ENCODE results near the gene BAIAP2L2. TPM values are rescaled to one million over a fixed set of nuclear protein-coding genes. Genes with fewer than 3 reads are reported as not detected.

Gene BAIAP2L2
- total RNA-seq, 2 donors from 2014 or later: 0.66 to 4.4 TPM

GRCh38 chr22:38136607-38137006, 26.1 kb upstream of the BAIAP2L2 start:
- Histone ChIP-seq H3K27ac (no peak overlapping the region), H3K36me3 (replicated peaks in 1 of 2; ENCODE audit: insufficient read depth in 1 of 2, low read depth in 2 of 2) (no peaks in the 10 kb centered on the region), H3K4me3 (no peak overlapping the region), H3K9me3 (no peaks in the 10 kb centered on the region), H3K27me3 (no peaks in the 10 kb centered on the region), H3K4me1 (no peaks in the 10 kb centered on the region)
- TF ChIP-seq CTCF (IDR thresholded peaks at IDR 0.05) (no peak), POLR2A (IDR thresholded peaks at IDR 0.05) (no peak)
- DNase-seq (no peak), ATAC-seq (no peak)
- 100% methylated on average over 1 of the region's 1 CpG for WGBS, 2 donors
- intact Hi-C loops (cut with DNase I): no loop called here

- ATAC-seq (no peak), DNase-seq (no peak)
- Histone ChIP-seq H3K9me3 (no peaks in the 10 kb centered on the region), H3K27ac (no peak overlapping the region), H3K4me3 (no peak overlapping the region), H3K36me3 (replicated peaks in 1 of 2; ENCODE audit: insufficient read depth in 1 of 2, low read depth in 2 of 2) (no peaks in the 10 kb centered on the region), H3K27me3 (no peaks in the 10 kb centered on the region), H3K4me1 (no peaks in the 10 kb centered on the region)
- WGBS, 2 donors: 80 to 93% methylated on average over 2 to 4 of the region's 4 CpGs
- no peak for TF ChIP-seq POLR2A (IDR thresholded peaks at IDR 0.05)
- intact Hi-C loops (cut with DNase I): no loop called here
Observed at GRCh38 chr22:38135133-38135706, 24.7 kb upstream of the BAIAP2L2 start.

- whole genome bisulfite sequencing, 2 donors: 98% methylated on average over 4 of the region's 4 CpGs; no CpG with 5 or more reads in 1 of the 2 donors
- H3K27ac ChIP-seq: no peak overlapping the region
- no peaks in the 10 kb centered on the region for H3K36me3 ChIP-seq (replicated peaks in 1 of 2; ENCODE audit: insufficient read depth in 1 of 2, low read depth in 2 of 2)
- no peaks in the 10 kb centered on the region for H3K4me1 ChIP-seq
- no peak overlapping the region for H3K4me3 ChIP-seq
- intact Hi-C loops (cut with DNase I): no loop called here
- ATAC-seq (no peak), DNase-seq (no peak)
- TF ChIP-seq CTCF (IDR thresholded peaks at IDR 0.05) (no peak), POLR2A (IDR thresholded peaks at IDR 0.05) (no peak)
- H3K9me3 ChIP-seq: no peaks in the 10 kb centered on the region
- no peaks in the 10 kb centered on the region for H3K27me3 ChIP-seq
Observed at GRCh38 chr22:38133331-38133730, 22.8 kb upstream of the BAIAP2L2 start.

- no peaks in the 10 kb centered on the region for H3K36me3 ChIP-seq (replicated peaks in 1 of 2; ENCODE audit: insufficient read depth in 1 of 2, low read depth in 2 of 2)
- H3K27me3 ChIP-seq: no peaks in the 10 kb centered on the region
- no peak overlapping the region for H3K27ac ChIP-seq
- H3K4me1 ChIP-seq: no peaks in the 10 kb centered on the region
- H3K9me3 ChIP-seq: no peaks in the 10 kb centered on the region
- TF ChIP-seq CTCF (IDR thresholded peaks at IDR 0.05) (no peak), POLR2A (IDR thresholded peaks at IDR 0.05) (no peak)
- no peak overlapping the region for H3K4me3 ChIP-seq
- intact Hi-C loops (cut with DNase I): no loop called here
- DNase-seq (no peak), ATAC-seq (no peak)
- WGBS, 2 donors: 89 to 92% methylated on average over 7 to 27 of the region's 28 CpGs
Observed at GRCh38 chr22:38132794-38133193, 22.3 kb upstream of the BAIAP2L2 start.

GRCh38 chr22:38132136-38132535, 21.7 kb upstream of the BAIAP2L2 start:
- WGBS, 2 donors: 85% methylated on average over 7 of the region's 7 CpGs
- no peak overlapping the region for H3K4me3 ChIP-seq
- TF ChIP-seq POLR2A (IDR thresholded peaks at IDR 0.05): no peak
- no peak for TF ChIP-seq CTCF (IDR thresholded peaks at IDR 0.05)
- no peaks in the 10 kb centered on the region for H3K9me3 ChIP-seq
- intact Hi-C loops (cut with DNase I): no loop called here
- ATAC-seq: no peak
- no peaks in the 10 kb centered on the region for H3K4me1 ChIP-seq
- no peaks in the 10 kb centered on the region for H3K36me3 ChIP-seq (replicated peaks in 1 of 2; ENCODE audit: insufficient read depth in 1 of 2, low read depth in 2 of 2)
- H3K27me3 ChIP-seq: no peaks in the 10 kb centered on the region
- no peak overlapping the region for H3K27ac ChIP-seq
- no peak for DNase-seq

All from body of pancreas (tissue), 4 donors.